Cardiac fibroblast (primary cell): Measurements from ENCODE around the gene DLX3.

Source experiments
- DNase-seq, 2 donors: peaks; one replicate each; pipeline versions ENCODE4 v3.0.0 to v3.0.0-alpha.2; 2010; ENCODE audit warnings: low read depth in 2 of 2
- H3K4me3 ChIP-seq, 2 donors: replicated peaks in 1 of 2; 1 replicate in 1 of 2; 2 replicates in 1 of 2; pipeline ENCODE4 v1.5.1; 2011; ENCODE audit warnings: low read depth in 2 of 2, low read length in 2 of 2, mild to moderate bottlenecking in 2 of 2, moderate library complexity in 1 of 2
- TF ChIP-seq, protein P1 (sequence below): IDR thresholded peaks from one replicate; pipeline ENCODE4 v1.5.1; 2011; ENCODE audit warnings: low read depth, mild to moderate bottlenecking, low read length, inconsistent platforms

Gene DLX3

DNA sequence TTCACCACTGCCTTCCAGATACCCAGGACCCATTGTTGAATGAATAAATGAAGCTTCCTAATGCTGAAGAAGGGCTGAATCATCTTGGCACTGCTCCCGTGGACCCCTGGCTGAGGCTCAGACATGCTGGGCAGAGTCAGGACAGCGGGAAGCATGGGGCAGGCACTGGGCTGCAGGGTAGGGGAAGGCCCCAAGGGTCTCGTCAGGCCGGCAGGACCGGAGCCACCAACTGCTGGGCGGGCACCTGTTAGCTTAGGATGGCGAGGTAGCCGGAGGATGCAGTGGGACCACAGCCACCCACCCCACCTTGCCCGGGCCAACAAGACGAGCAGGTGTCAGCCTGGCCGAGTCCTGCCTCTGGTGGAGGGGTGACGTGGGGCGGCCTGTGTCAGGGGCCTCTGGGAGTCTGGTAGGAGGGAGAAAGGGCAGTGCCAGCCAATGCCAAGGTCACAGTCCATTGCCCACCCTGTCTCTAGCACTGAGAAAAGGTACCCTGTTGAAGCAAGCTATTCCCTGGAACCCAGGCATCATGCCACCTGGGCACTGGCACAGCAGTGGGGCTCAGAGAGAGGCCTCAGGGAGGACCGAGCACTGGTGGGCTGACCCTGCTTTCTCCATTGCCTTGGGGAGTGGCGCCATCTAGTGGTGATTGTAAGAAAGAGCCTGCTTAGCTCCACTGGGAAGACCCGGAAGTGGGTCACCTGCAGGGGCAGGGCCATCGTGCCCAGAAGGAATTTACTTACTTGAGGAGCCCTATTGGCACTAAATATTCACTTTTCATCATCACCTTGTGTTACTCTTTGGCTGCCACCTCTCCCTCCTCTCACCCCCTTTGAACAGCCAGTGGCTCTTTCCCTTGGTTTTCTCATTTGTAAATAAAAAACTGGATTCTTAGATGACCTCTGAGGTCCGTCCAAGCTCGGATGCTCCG lies 3.0 kb upstream of the DLX3 start:
- TF ChIP-seq, protein P1, sequence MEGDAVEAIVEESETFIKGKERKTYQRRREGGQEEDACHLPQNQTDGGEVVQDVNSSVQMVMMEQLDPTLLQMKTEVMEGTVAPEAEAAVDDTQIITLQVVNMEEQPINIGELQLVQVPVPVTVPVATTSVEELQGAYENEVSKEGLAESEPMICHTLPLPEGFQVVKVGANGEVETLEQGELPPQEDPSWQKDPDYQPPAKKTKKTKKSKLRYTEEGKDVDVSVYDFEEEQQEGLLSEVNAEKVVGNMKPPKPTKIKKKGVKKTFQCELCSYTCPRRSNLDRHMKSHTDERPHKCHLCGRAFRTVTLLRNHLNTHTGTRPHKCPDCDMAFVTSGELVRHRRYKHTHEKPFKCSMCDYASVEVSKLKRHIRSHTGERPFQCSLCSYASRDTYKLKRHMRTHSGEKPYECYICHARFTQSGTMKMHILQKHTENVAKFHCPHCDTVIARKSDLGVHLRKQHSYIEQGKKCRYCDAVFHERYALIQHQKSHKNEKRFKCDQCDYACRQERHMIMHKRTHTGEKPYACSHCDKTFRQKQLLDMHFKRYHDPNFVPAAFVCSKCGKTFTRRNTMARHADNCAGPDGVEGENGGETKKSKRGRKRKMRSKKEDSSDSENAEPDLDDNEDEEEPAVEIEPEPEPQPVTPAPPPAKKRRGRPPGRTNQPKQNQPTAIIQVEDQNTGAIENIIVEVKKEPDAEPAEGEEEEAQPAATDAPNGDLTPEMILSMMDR = peak; percentile 90
- no peak overlapping the region for H3K4me3 ChIP-seq
- peak; percentile 88 to 89 for DNase-seq

DNA sequence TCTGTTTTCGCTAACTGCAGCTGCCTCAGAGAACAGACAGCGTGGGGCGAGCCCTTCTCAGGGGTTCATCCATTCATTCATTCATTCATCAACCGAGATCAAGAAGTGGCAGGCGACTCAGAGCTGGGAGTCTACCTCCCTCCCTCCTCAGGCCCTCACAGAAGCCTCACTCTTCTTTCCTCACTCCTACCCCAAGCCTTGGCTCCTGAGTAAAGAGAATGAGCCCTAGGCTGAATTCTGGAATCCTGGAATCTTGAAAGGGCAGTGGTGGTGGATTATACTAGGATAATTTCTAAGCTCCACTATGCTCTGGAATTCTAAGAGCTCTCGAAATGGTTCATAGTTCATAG lies 2.3 kb upstream of the DLX3 start:
- TF ChIP-seq, protein P1 = no peak
- peak overlapping the region in 1 of 2 donors; percentile 3 for H3K4me3 ChIP-seq
- no peak for DNase-seq

DNA sequence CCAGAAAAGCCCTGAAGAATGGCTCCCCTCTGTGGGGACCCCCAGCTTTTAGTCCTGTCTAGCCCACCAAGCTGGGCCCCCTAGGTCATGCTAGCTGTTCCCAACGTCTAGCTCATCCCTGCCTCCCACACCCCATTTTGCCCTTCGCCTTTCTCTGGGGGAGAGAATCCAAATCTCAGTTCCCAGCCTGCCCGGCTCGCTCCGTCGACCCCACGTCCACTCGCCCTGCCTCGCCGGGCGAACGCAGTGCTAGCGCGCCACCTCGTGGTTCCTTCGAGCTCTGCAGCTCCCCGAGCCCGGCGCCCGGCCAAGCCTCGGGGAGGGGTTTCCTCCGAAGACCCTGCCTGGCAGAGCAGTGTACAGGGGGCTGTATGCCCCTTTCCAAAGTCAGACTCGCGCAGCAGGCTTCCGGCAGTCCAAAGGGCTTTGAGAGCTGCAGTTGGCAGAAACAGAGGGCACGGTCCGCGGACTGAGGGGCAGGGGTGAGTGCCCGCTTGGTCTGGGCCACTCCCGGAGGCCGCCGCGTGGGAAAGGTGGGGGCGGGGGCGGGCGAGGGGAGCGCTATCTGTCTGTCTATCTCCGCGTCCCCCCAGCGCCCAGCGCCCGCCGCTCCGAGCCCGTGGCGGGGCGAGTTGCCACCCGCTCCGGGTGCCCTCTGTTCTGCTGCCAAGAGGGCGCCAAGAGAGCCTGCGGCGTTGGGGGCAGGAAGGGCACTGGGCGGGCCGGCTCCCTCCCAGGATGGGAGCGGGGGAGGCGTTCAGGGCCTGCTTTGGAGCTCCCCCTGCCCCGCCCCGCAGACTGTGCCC lies 1.7 kb upstream of the DLX3 start:
- peak overlapping the region; percentile 36 to 42 for H3K4me3 ChIP-seq
- DNase-seq = peak; percentile 29 to 39
- TF ChIP-seq, protein P1 = peak; percentile 93

DNA sequence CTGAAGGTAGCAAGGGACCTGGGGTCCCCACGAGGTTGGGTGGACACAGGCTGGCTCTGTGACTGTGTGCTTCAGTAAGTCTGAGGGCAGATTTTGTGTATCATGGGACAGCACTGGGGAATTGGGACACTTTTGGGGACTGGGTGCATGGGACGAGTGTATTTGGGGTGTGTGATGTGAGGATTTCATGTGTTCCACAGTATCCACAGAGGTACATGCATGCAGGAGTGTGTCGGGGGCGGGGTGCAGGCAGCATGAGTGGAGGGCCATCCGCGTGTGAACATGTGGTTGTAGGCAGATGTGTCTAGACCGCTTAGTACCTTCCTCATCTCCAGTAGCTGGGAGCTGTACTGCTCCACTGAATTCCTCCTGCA lies 1.1 kb upstream of the DLX3 start:
- TF ChIP-seq, protein P1 = no peak
- DNase-seq = no peak
- H3K4me3 ChIP-seq = no peak overlapping the region

DNA sequence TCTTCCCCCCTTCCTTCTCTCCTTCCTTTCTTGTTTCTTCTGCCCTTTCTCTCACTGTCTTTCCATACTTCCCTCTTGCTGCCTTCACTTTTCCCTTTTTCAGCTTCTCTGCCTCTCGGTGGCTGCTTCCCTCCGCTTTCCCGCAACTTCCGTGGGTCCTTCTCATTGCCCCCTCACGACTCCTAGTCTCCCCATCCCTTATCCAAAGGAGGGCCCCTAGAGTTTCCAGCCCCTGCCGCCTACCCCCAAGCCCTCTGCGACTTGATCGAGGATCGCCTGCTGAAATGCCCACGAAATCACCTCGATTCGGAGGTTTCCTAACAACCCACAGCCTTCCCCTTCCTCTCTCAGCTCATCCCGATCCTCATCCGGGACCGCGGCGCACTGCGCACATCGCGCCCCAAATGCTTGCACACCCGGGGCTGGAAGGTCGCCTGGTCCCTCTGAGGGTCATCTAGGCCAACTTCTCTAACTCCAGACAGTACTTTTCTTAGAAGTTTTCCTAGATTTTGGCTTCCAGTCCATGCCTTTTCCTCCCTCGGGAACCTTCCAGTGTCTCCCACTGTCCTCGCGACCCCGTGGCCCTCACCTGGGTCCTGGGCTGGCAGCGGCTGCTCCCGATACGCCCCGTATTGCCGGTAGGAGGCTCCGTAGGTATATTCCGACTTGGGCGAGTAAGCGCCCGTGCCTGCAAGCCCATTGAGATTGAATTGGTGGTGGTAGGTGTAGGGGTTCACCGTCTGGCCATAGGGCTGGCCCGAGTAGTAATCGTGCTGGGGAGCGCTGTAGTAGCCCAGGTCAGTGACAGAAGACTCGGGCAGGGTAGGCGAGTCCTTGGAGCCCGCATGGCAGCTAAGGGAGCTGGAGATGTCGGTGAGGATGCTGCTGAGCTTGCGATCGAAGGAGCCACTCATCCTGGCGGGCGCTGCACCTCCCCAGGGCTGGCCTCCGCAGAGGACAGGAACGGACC lies 654 bp downstream of the DLX3 start:
- TF ChIP-seq, protein P1 = peak; percentile 14
- peak overlapping the region; percentile 11 to 18 for H3K4me3 ChIP-seq
- no peak for DNase-seq

DNA sequence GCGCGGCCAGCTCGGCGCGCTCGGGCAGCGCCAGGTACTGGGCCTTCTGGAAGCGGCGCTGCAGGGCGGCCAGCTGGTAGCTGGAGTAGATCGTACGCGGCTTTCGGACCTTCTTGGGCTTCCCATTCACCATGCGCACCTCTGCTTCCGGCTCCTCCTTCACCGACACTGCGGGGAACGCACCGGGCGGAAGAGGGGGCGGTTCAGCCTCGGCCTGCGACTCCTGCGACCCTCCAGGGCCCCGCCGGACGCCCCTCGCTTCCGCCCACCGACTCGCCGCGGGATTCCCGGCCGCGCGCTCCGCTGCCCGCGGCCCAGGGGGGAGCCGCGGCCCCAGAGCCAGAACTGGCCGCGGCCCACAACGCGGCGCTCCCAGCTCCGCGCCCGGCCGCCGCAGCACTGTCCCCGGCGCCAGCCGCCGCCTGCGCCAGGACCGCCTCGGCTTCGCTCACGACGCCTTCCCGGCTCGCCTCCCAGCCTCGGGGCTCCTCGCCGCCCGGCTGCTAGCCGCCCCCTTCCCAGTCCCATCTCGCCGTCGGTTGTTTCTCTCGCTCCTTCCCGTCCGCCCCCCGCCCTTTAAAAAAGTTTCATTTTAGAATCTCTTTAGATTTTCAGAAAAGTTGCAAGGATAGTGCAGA lies 1.5 kb downstream of the DLX3 start:
- no peak for DNase-seq
- TF ChIP-seq, protein P1 = no peak
- peak overlapping the region; percentile 17 to 21 for H3K4me3 ChIP-seq
